Right ventricle myocardium inferior (tissue), 1 donor: ENCODE measurements around the gene NOXO1. TPM values are rescaled to one million over a fixed set of nuclear protein-coding genes. Genes with fewer than 3 reads are reported as not detected.
A peak's percentile ranks its signal among the peaks of the same experiment; 100 is the strongest.

ENCODE experiments used
- ATAC-seq: fragments of 200-7000 bp; cut with Tn5 transposase; one replicate; pipeline ENCODE4 v1.9.1; 2020; ENCODE audit warnings: mild to moderate bottlenecking, moderate library complexity
- DNase-seq: peaks from one replicate; pipeline ENCODE4 v3.0.0; 2021; ENCODE audit errors: missing footprints
- intact Hi-C: fragments of 100-400 bp; cut with DNase I; formaldehyde crosslinking; loops from one replicate; pipeline ENCODE4 v1.11.0; 2022
- long read RNA-seq: library from polyadenylated mRNA; unstranded; transcript quantifications from one replicate; pipeline ENCODE4 v2.0.0, GENCODE V29; 2021
- total RNA-seq: library from RNA; stranded (reverse); fragmentation: NEBNext Ultra II Directional; extraction: Animal tissue kit (Norgen Biotek cat#: 25700); gene quantifications from one replicate; pipeline ENCODE4 v1.2.1, GENCODE V29; 2021
- donor health status: DM: no; HTN: yes; CAD: no; lungs with severe emphysema.

Gene NOXO1, protein sequence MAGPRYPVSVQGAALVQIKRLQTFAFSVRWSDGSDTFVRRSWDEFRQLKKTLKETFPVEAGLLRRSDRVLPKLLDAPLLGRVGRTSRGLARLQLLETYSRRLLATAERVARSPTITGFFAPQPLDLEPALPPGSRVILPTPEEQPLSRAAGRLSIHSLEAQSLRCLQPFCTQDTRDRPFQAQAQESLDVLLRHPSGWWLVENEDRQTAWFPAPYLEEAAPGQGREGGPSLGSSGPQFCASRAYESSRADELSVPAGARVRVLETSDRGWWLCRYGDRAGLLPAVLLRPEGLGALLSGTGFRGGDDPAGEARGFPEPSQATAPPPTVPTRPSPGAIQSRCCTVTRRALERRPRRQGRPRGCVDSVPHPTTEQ
- total RNA-seq = 0.22 TPM
- long read RNA-seq = 0 reads

DNA sequence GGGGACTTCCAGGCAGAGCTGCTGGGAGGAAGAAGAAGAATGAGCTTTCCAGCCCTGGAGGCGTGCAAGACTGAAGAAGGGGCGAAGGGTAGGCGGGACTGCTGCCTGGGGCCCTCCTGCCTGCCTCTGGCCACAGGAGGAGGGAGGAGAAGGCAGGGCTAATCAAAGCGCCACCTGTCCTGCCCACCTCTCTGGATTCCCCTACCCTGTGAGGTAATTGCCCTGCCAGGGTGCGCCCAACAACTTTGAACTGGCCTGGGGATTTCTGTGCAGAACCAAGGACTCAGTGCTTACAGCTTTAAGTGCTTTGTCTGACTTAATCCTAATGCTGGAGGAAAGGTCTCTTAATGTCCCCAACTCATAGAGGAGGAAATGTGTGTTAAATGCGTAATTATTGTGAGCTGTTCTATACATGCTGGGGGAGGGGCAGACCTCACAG is at the start of gene NOXO1:
TSS of gene NOXO1 (minus strand) at position 72 of the 439 bp plus-strand sequence. CDS start 290 bp downstream, outside the sequence.
- DNase-seq (no peak), ATAC-seq (no peak)
- intact Hi-C loops = no loop called here

DNA sequence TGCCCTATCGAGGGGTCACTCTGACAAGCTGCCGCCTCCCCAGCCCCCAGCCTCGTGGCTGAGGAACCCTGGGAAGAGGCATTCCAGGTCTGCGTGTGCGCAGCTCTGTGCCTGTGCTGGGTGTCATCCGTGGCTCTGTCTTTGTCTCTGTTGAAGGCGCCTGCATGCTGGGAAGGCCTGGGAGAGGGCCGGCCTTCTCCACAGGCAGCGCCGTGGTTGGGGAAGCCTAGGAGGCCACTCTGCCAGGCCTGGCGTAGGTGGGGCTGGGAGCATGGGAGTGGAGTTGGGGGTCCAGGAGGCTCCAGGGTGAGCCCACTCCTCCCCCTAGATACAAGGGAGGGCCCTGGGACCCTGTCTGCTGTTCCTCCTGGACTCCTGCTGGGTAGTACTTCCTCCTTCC is 48.8 kb upstream of the NOXO1 start:
- DNase-seq = no peak
- intact Hi-C loops = no loop called here
- no peak for ATAC-seq

DNA sequence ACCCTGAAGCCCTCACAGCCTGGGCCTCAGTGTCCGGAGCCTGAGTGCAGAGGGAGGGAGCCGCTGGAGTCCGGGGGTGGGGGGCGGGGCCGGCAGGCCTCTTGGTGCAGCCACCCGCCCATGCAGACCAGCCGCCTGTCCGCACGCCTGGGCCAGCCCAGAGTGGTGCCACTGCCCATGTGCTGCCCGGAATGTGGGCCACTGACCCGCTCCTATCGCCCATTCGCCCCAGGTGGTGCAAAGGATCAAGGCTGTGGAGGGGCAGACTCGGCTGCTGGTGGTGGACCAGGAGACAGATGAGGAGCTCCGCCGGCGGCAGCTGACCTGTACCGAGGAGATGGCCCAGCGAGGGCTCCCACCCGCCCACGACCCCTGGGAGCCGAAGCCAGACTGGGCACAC is 48.1 kb upstream of the NOXO1 start:
- ATAC-seq = no peak

DNA sequence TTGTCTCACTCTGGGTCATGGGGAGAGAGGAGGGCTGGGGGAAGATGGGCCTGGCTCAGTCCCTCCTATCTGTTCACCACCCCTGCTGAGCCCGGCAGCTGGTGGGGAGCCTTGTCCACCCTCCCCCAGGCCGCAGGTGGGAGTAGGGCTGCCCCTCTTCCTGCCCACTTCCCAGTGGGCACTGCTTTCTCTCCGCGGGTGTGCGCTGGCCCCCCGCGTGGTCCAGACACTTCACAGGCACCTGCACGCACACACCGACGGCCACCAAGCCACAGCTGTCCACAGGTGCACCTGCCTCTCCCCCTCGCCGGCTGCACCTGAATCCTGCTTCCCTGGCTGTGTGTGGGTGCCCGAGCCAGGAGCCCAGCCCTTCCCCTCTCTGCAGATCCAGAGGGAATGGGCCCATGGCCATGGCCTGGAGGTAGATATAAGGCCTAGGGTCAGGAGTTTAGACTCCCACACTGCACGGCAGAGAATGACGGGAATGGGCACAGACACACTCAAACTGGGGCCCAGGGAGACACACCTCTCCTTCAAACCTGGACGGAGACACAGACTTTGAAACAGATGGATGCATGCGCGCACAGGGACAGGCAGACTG is 47.5 kb upstream of the NOXO1 start:
- intact Hi-C loops = no loop called here
- ATAC-seq (no peak), DNase-seq (no peak)

More for the DNA sequence above, 48.1 kb upstream of the NOXO1 start:
- DNase-seq = no peak
- intact Hi-C loops = no loop called here

DNA sequence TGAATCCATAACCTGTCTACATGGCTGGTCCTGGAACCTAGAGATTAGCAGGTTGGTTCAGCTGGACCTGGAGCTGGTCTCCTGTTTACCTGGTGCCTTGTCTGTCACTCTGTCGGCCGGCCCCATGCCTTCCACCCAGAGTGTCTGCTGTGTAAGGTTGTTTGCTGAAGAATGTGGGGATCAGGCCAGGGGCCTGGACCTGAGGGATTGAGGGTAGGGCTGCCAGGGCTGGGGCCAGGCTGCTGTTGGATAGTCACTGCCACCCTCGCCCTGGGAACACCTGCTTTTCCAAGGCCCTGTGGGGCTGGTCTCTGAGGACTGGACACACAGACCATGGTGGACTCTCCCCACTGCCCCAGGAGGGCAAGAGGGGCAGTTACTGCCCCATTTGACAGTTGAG is 46.9 kb upstream of the NOXO1 start:
- no peak for DNase-seq
- intact Hi-C loops = no loop called here
- no peak for ATAC-seq

DNA sequence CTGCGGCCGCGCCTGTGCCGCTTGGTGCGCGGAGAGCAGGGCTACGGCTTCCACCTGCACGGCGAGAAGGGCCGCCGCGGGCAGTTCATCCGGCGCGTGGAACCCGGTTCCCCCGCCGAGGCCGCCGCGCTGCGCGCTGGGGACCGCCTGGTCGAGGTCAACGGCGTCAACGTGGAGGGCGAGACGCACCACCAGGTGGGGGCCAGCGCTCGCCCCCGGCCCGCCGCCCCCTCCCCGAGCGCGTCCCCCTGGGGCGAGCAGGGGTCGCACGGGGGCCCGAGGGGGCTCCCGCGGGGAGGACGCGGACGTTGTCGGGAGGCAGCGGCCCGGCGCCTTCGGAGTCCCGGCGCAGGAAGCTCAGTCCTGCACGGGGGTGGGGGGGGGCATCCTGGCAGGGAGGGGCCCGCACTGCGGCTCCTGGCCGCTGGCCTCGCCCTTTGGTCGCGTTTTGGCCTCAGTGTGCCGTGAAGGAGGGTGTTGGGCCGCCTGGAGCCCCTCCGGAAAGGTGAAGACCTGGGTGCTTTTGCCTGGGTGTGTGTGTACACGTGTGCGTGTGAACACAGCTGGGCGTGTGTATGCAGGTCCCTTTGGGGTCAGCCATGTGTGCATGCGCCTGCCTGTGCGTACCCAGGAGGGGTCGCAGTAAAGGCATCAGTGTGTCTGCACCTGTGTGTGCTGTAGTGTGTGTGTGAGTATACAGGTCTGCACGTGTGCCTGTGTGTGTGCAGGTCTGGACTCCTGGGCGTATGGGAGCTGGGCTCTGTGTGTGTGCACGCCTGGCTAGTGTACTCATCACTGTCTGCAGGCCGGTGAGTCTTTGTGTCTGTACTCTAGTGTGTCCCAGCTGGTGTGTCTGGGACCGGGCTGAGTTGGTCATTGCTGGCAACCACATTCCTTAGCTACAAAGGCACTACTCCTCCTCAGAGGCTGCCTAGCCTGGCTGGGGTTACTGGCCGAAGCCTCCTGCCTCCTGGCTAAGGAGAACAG is 46.0 kb upstream of the NOXO1 start:
- ATAC-seq (no peak), DNase-seq (no peak)
- intact Hi-C loops = no loop called here

DNA sequence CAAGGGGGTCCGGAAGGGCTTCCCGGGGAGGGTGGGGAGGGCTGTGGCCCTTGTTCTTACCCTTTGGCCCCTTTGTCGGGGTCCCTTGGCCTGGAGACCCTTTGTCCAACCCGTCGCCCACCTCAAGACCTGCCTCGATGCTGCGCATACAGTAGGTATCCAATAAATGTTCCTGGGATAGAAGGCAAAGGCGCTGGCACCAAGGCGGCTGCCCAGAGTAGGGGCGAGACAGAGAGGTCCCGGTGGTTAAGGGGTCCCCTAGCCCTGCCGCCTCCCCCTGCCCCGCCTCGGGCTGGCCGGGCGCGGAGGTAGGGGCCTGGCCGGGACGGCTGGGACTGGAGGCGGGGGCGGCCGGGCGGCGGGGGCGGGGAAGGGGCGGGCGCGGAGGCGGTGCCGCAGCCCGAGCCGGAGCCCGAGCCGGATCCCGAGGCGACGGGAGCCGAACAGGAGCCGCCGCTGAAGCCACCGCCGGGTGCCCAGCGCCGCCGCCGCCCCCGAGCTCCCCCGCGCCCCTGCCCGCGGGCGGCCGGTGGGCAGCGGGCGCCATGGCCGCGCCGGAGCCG is 45.3 kb upstream of the NOXO1 start, which contains the start of gene NHERF2:
TSS of gene NHERF2 (plus strand) at position 442 of the 563 bp plus-strand sequence. CDS start at position 546, 104 bp downstream.
- DNase-seq = no peak
- intact Hi-C loops = no loop called here
- ATAC-seq = peak; percentile 35

DNA sequence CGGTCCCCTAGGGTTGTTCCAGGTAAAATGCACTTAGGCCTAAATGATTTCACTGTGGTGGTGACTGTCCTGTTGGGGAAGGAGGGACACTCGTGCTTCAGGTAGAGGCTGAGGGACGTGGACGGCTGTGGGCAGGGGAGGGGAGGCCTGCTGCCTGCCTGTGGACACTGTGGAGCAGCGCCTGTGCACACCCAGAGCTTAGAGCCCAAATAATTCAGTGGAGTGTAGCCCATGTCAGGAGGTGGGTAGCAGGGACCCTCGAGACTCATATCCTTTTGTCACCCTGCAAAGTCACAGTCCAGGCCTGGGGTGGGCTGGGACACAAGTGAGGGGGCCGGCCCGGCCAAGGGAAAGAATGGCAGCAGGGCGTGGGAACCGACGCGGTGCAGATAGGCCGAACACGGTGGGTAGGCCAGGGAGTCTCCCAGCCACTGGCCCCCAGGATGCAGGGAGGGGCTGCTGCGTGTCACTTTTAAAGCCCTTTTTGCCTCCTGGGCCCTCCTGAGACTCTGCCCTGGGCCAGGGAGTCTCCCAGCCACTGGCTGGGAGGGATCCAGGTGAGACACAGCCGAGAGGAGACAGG is 44.7 kb upstream of the NOXO1 start:
- ATAC-seq (no peak), DNase-seq (no peak)
- intact Hi-C loops = no loop called here

DNA sequence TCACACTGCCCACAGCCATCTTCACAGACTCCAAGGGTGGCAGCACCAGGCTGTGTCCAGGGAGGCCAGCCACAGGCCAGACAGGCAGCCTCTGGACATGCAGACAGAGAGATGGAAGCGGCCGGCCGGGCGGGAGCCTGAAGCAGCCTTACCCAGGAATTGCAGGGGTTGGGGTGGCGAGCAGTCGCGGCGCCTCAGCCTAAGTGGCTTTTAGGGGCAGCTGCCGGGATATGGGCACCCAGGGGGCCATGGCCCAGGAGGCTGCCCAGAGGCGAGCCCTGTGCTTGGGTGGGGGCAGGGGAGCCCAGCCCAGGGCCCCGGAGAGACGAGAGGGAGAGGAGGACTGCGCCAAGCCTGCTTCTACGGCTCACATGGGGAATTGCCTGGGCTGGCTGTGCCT is 44.0 kb upstream of the NOXO1 start:
- no peak for ATAC-seq
- intact Hi-C loops = no loop called here
- DNase-seq = no peak

DNA sequence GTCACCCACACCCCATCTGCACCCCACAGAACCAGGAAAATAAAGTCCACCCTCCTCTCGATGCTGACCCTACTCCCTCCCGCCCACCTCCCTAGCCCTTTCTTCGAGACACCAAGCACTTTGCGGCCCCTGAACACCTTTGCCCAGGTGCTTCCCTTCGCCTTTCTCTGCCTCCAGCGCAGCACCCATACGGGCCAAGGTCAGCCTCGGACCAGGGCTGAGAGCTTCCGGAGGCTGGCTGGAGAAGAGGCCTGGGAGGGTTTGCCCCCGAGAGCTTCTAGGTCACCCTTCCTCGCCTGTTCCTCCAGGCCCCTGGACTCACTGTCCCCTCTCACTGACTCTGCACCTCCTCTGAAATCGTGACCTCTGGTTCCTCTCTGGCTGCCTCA is 42.8 kb upstream of the NOXO1 start:
- ATAC-seq = no peak
- intact Hi-C loops = no loop called here

DNA sequence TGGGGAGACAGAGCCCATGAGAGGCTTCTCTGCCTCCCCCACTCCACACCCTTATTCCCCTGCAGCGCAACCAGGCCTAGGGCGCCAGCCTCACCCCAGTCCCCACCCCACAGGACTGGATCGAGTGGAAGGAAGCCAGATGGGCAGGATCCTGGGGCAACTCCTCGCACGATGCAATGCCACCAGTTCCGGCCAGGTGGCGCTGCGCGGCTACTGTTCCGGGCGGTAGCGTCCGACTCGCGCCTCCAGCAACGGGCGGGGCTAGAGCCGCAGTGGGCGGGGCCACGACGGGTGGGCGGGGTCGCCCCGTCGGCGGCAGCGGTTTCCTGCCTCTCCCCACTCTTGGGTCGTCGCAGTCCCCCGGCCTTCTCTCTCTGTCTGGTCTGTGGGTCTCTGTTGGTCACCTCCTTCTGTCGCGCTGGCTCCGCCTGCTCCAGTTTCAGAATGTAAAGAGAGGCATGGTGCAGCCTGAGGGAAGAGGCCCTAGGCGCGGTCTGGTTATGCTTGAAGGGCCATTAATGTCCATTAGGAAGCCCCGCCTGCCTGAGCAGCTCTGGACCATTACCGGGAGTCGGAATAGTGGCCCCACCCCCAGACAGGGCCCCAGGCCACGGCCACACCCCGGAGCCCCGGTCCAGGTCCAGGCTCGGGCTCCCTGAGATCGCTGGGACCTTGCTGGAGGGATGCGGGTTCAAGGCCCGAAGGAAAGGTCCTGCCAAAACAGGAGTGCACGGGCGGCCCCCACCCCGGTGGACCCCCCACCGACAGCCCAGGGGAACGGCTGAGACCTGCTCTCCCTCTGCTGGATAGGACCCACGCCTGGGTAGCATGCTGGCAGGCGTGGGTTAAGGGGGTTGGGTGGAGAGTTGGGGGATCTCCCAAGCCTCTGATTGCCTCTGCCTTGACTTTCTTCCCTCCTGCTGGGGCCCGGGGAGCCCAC is 42.1 kb upstream of the NOXO1 start:
- peak; percentile 91 for ATAC-seq
- intact Hi-C loops = loop anchor here (1.0 kb wide), 2 partner anchors 33 to 117 kb away; no protein-coding TSS in a partner anchor
- peak; percentile 98 for DNase-seq

More for the DNA sequence above, 42.8 kb upstream of the NOXO1 start:
- DNase-seq = no peak

DNA sequence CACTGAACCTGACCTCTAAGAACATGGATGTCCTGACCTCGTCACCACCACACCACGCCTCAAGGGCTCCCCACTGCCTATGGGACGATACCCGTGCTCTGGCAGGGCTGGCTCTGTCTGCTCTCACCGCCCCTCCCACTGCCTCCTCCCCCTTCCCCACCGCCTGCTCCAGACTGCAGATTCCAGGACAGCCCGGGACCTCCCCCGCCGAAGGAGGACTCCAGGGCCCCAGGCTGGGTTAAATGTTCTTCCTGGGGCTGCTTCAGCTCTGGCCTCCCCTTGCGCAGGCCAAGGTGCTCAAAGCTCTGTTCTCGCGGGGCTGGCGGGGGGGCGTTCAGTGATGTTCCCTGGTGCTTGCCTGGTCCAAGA is 41.4 kb upstream of the NOXO1 start:
- DNase-seq = no peak
- intact Hi-C loops = loop anchor here (1.0 kb wide), 2 partner anchors 34 to 118 kb away; no protein-coding TSS in a partner anchor
- peak; percentile 4 for ATAC-seq

DNA sequence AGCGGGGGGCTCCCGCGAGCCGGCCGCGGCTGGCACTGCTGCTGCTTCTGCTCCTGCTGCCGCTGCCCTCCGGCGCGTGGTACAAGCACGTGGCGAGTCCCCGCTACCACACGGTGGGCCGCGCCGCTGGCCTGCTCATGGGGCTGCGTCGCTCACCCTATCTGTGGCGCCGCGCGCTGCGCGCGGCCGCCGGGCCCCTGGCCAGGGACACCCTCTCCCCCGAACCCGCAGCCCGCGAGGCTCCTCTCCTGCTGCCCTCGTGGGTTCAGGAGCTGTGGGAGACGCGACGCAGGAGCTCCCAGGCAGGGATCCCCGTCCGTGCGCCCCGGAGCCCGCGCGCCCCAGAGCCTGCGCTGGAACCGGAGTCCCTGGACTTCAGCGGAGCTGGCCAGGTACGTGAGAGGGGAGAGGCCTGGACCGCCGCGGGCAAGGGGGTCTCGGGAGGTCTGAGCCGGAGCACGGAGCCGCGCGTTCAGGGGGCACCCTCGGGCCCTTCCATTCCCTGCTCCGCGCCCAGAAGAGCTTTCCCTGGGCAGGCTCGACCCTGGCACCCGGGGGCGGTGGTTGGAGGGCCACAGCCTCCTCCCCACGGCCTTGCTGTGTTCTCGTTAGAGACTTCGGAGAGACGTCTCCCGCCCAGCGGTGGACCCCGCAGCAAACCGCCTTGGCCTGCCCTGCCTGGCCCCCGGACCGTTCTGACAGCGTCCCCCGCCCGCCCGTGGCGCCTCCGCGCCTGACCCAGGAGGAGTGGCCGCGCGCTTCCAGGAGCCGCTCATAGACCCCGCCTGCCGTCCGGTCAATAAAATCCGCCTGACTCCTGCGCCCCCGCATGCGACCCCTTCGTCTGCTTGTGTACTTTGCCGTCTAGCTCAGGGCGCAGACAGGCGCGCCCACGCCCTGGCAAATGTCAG is 38.9 kb upstream of the NOXO1 start:
- DNase-seq (no peak), ATAC-seq (no peak)
- intact Hi-C loops = no loop called here

DNA sequence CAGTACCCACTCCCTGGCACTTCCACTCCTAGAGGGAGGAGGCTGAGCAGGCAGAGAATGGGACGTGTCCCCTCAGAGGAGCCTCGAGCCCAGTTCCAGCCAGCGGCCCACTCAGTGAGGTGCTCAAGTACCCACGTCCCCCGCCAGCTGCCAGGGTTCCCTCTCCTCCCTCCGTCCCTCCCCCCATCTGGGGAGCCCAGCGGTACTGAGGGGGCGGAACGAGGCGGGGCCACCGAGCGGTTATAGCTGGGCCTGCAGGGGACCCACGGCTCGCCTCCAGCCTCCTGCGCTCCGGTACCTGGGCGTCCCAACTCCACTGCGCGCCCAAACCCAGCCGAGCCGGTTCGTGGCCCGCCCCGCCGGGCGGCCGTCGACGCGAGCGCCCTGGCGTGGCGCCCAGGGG is 38.2 kb upstream of the NOXO1 start, which contains the start of gene NPW:
TSS of gene NPW (plus strand) at position 268 of the 403 bp plus-strand sequence.
- intact Hi-C loops = no loop called here
- ATAC-seq (no peak), DNase-seq (no peak)

DNA sequence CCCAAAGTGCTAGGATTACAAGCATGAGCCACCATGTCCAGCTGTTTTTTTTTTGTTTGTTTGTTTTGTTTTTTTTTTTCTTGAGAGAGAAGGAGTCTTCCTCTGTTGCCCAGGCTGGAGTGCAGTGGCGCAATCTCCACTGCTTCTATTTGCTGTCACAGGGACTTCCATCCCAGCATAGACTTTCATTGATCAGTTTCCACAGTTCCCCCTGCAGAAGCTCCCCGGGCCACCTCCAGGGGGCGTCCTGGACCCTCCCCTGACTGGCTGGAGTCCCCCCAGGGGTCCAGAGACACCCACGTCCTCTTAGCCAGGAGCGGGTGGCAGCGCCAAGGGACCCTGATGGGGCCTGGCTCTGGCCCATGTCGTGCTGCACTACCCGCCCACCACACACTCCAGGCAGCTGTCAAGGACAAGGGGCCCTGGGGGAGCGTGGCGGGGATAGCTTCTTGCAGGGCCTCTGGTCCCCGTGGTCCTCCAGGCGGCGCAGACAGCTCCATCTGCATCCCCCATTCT is 35.2 kb upstream of the NOXO1 start:
- ATAC-seq = no peak
- intact Hi-C loops = no loop called here
- DNase-seq = no peak

DNA sequence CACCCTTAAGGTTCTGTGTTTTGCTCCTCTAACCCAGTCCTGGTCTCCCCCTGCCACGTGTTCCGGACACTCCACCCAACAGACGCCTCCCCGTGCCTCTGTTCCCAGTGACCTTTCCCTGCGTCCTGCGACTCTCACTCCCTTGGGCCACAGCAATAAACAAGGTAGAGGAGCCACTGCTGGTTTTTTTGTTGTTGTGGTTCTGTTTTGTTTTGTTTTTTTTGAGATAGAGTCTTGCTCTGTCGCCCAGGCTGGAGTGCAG is 34.6 kb upstream of the NOXO1 start:
- DNase-seq (no peak), ATAC-seq (no peak)
- intact Hi-C loops = no loop called here
